Measurements from ENCODE around the gene PAPOLG.

The PAPOLG gene

DNA sequence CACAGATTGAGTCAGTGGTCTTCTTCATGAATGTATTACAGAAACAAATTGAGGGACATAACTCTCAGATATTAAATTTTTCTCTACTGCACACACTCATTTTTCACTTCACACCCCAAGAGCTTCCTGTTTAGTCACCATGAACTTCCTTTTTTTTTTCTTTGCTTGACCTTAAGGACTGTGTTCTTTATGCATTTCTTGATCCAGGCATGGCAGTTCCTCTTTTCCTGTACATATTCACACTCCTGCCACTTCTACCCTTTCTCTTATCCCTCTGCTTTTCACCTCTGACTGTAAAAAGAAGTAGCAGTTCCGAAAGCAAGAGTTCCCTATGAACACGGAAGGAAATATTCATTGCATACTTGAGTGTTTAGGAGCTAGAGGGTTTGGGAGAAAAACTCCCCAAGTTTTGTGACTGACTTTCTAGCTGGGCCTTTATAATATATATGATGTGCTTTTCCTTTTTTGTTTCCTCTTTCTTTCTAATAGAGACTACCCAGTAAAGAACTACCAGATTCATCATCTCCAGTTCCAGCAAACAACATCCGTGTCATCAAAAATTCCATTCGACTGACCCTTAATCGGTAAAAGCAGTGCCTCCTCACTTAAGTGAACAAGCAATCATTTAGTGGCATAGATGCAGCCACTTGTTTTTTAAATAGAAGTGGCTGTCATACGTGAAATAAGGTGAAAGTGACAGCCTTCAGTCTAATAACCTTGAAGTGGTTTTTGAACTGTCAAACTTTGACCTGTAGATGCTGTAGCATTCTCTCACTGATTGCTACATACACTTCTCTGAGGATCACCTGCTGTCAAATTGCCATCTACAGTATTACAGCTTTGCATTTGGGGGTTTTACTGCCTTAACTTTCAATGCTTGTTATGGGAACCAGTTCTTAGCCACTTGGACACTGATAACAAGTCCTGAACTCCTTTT, 40.8 kb downstream of the PAPOLG start:
- TF ChIP-seq EZH2phosphoT487 (conservative IDR thresholded peaks at IDR 0.05; ENCODE audit: low read length): no peak
- TF ChIP-seq, protein P1, sequence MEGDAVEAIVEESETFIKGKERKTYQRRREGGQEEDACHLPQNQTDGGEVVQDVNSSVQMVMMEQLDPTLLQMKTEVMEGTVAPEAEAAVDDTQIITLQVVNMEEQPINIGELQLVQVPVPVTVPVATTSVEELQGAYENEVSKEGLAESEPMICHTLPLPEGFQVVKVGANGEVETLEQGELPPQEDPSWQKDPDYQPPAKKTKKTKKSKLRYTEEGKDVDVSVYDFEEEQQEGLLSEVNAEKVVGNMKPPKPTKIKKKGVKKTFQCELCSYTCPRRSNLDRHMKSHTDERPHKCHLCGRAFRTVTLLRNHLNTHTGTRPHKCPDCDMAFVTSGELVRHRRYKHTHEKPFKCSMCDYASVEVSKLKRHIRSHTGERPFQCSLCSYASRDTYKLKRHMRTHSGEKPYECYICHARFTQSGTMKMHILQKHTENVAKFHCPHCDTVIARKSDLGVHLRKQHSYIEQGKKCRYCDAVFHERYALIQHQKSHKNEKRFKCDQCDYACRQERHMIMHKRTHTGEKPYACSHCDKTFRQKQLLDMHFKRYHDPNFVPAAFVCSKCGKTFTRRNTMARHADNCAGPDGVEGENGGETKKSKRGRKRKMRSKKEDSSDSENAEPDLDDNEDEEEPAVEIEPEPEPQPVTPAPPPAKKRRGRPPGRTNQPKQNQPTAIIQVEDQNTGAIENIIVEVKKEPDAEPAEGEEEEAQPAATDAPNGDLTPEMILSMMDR (IDR thresholded peaks at IDR 0.05; ENCODE audit: insufficient read depth, low read length, poor library complexity, severe bottlenecking): no peak
- H4K20me1 ChIP-seq (ENCODE audit: low read depth, low read length): no peaks in the 10 kb centered on the region
- no peaks in the 10 kb centered on the region for H3K27me3 ChIP-seq (ENCODE audit: low read length)
- peaks cover 29% of the 10 kb centered on the region for H3F3A ChIP-seq (ENCODE audit: insufficient read depth)
- no peaks in the 10 kb centered on the region for H3K79me2 ChIP-seq (ENCODE audit: insufficient read depth, low read length)
- H2AFZ ChIP-seq (ENCODE audit: low read depth, low read length, severe bottlenecking): no peak overlapping the region
- H3K4me2 ChIP-seq (ENCODE audit: low read depth, low read length, poor library complexity, severe bottlenecking): peak overlapping the region; percentile 34
- H3K9me2 ChIP-seq (replicated peaks; ENCODE audit: insufficient read depth, low read length): no peaks in the 10 kb centered on the region
- no peaks in the 10 kb centered on the region for H3K9me3 ChIP-seq (ENCODE audit: insufficient read depth, low read length)
- H3K36me3 ChIP-seq (ENCODE audit: low read length): peaks cover 40% of the 10 kb centered on the region
- H3K4me3 ChIP-seq (ENCODE audit: insufficient read depth, low read length, poor library complexity, severe bottlenecking): no peak overlapping the region
- peak overlapping the region; percentile 18; the same call in 1 of the 2 replicates for H3K9ac ChIP-seq (ENCODE audit: low read length)
- H3K27ac ChIP-seq (ENCODE audit: low read depth, low read length): peak overlapping the region; percentile 72

GRCh38 chr2:60804473-60804872, 48.4 kb downstream of the PAPOLG start:
- Histone ChIP-seq H3K79me2 (ENCODE audit: insufficient read depth, low read length) (no peaks in the 10 kb centered on the region), H3K9ac (ENCODE audit: low read length) (no peak overlapping the region), H2AFZ (ENCODE audit: low read depth, low read length, severe bottlenecking) (no peak overlapping the region), H3F3A (ENCODE audit: insufficient read depth) (0 out of 2 replicates have a peak, but pooled peaks cover 5% of the 10 kb centered on the region), H3K36me3 (ENCODE audit: low read length) (no peaks in the 10 kb centered on the region), H3K9me3 (ENCODE audit: insufficient read depth, low read length) (no peaks in the 10 kb centered on the region), H4K20me1 (ENCODE audit: low read depth, low read length) (no peaks in the 10 kb centered on the region), H3K9me2 (replicated peaks; ENCODE audit: insufficient read depth, low read length) (no peaks in the 10 kb centered on the region), H3K27ac (ENCODE audit: low read depth, low read length) (no peak overlapping the region), H3K27me3 (ENCODE audit: low read length) (no peaks in the 10 kb centered on the region), H3K4me2 (ENCODE audit: low read depth, low read length, poor library complexity, severe bottlenecking) (no peak overlapping the region), H3K4me3 (ENCODE audit: insufficient read depth, low read length, poor library complexity, severe bottlenecking) (no peak overlapping the region)
- TF ChIP-seq, protein P1 (IDR thresholded peaks at IDR 0.05; ENCODE audit: insufficient read depth, low read length, poor library complexity, severe bottlenecking): no peak
- TF ChIP-seq EZH2phosphoT487 (conservative IDR thresholded peaks at IDR 0.05; ENCODE audit: low read length): no peak

DNA sequence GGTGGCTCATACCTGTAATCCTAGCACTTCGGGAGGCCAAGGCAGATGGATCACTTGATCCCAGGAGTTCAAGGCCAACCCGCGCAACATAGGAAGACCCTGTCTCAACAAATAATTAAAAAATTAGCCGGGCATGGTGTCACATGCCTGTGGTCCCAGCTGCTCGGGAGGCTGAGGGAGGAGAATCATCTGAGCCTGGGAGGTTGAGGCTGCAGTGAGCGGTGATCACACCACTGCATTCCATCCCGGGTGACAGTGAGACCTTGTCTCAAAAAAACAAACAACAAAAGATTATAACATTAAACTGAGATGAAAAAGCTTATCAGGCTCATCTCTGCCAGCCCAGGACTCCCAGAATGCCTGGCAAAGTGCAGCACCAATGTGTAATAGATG, 50.5 kb downstream of the PAPOLG start:
- no peak for TF ChIP-seq EZH2phosphoT487 (conservative IDR thresholded peaks at IDR 0.05; ENCODE audit: low read length)
- TF ChIP-seq, protein P1 (IDR thresholded peaks at IDR 0.05; ENCODE audit: insufficient read depth, low read length, poor library complexity, severe bottlenecking): no peak
- Histone ChIP-seq H3K9me2 (replicated peaks; ENCODE audit: insufficient read depth, low read length) (no peaks in the 10 kb centered on the region), H3K27ac (ENCODE audit: low read depth, low read length) (0 out of 2 replicates have a peak overlapping the region, but pooled peaks have one; percentile 2), H3K4me2 (ENCODE audit: low read depth, low read length, poor library complexity, severe bottlenecking) (peak overlapping the region; percentile 20), H3K27me3 (ENCODE audit: low read length) (no peaks in the 10 kb centered on the region), H3K4me3 (ENCODE audit: insufficient read depth, low read length, poor library complexity, severe bottlenecking) (no peak overlapping the region), H3K9ac (ENCODE audit: low read length) (peak overlapping the region; percentile 12; the same call in 1 of the 2 replicates), H4K20me1 (ENCODE audit: low read depth, low read length) (no peaks in the 10 kb centered on the region), H3K9me3 (ENCODE audit: insufficient read depth, low read length) (no peaks in the 10 kb centered on the region), H3K36me3 (ENCODE audit: low read length) (no peaks in the 10 kb centered on the region), H3F3A (ENCODE audit: insufficient read depth) (0 out of 2 replicates have a peak, but pooled peaks cover 5% of the 10 kb centered on the region), H3K79me2 (ENCODE audit: insufficient read depth, low read length) (no peaks in the 10 kb centered on the region), H2AFZ (ENCODE audit: low read depth, low read length, severe bottlenecking) (peak overlapping the region; percentile 29)

Data from SU-DHL-6 (cell line).